HG03457 (cell line): ENCODE measurements around the gene ACOX3.

Source experiments
- ATAC-seq: cut with Tn5 transposase; IDR thresholded peaks from one replicate; pipeline ENCODE4 v1.9.1; 2021; ENCODE audit warnings: moderate number of reproducible peaks; ENCODE audit not compliant: unreplicated experiment

ACOX3 gene

GRCh38 chr4:8376361-8377102 is 64.0 kb downstream of the ACOX3 start:
- no peak for ATAC-seq

DNA sequence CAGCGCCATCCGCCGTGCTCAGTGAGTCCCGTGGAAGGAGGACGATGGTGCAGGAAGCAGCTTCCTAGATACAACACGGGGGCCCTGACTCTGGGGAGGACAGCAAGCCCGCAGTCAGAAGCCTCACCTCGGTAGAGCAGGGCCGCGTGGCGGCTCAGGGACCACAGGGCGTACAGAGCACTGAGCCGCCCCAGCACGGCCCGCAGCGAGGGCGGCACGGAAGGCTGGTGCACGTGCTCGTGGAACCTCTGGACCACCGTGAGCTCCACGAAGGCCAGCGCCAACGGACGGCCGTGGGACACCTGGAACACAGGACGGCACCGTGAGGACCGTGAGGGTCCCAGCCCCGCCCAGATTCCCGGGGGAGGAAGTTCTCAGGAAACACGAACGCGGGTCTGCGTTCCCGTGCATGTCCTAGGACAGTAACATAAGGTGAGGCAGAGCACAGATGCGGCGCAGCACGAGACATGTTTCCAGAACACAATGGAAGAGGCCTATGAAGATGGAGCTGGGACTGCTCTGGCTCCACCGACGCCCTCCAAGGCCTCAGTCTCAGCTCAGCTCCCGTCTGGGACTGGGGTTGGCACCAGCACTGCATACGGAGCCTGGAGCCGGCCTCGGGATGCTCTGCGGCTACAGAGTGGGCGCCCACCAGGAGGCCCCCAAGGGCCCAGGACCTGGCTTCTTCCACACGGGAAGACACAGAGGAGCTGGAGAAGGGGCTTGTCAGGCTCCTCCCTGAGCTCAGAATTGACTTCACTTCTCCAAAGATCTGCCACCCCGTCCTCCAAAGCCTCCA is 65.5 kb downstream of the ACOX3 start:
- no peak for ATAC-seq

- ATAC-seq, result no peak
These were observed 66.5 kb downstream of the ACOX3 start for GRCh38 chr4:8373973-8374545.

- ATAC-seq, result no peak
These were observed 67.1 kb downstream of the ACOX3 start for GRCh38 chr4:8373270-8373972.

DNA sequence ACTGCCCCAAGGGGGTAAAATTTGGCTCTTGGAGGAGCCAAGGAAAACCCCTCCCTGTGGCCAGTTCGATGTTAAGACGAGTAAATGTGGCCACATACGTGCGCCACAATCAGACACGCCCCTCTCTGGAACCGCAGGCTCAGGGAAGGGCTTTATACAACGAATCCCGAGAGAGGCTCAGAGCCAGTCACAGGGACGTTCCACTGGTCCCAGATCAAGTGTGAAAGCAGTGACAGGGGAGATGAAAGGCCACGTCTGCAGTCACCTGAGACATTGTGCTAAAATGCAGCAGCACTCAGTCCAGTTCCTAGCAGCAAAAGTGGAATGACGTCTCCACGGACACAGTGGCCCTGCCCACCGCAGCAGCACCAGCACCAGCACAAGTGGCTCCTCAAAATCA is 68.0 kb downstream of the ACOX3 start:
- no peak for ATAC-seq

DNA sequence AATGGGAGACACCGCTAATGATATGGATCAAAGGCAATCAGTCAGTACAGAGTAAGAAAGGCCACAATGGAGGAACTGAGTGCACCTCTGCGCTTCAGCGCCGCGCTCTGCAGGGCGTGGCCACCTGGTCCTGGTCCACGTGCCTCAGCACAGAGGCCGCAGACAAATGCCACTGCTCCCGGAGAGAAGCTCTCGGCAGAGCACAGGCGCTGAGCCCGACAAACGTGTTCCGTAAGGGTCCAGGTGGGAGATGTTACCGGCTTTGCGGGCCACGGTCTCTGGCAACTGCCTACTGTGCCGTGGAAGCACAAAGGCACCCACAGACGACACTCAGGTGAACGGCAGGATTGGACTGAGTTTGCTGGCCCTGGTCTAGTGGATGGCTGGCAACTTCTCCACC is 68.9 kb downstream of the ACOX3 start:
- no peak for ATAC-seq

- ATAC-seq, result no peak
These were observed 69.5 kb downstream of the ACOX3 start for GRCh38 chr4:8370835-8371595.

- ATAC-seq, result no peak
These were observed 70.3 kb downstream of the ACOX3 start for GRCh38 chr4:8370106-8370787.

GRCh38 chr4:8369426-8370105 is 71.0 kb downstream of the ACOX3 start:
- no peak for ATAC-seq

DNA sequence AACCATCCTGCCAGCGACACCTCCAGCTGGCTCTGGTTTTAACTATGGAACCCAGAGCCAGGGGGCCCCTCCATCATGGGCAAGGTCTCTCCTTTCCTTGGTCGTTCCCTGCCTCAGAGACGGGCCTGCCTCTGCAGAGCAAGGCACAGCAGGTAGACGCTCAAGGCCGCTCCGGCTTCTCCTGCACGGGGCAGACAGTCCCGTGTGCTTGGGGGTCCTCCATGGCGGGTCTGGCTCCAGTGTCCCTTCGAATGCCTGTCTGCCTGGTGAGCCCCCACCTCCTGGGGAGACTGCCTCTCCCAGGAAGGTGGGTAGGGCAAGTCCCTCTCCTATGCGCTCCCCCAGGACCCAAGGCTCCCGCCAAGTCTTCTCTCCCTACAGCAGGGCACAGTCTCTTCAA is 71.5 kb downstream of the ACOX3 start:
- no peak for ATAC-seq

GRCh38 chr4:8368061-8368481 is 72.5 kb downstream of the ACOX3 start:
- ATAC-seq, result no peak

GRCh38 chr4:8366601-8367000 is 73.9 kb downstream of the ACOX3 start:
- ATAC-seq, result no peak

DNA sequence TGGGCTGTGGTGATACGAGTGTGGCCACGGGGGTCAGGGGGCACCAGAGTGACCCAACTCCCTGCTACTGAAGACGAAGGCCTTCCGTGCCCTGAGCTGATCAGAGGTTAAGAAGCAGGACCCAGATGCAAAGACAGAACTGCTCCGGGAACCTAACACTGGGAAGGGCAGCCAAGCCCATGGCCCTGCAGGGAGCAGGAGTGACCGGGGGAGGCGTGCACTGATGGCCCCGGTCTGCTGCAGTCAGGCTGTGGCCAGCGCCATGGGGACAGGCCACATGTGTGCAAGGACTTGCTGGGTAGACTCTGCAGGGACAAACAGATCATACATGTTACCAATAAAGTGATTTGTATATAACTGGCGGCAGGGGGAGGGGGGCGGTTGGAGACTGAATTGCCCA is 74.6 kb downstream of the ACOX3 start:
- no peak for ATAC-seq

GRCh38 chr4:8365353-8365752 is 75.2 kb downstream of the ACOX3 start:
- no peak for ATAC-seq

- no peak for ATAC-seq
These were observed 75.6 kb downstream of the ACOX3 start for GRCh38 chr4:8364848-8365350.

GRCh38 chr4:8364141-8364540 is 76.4 kb downstream of the ACOX3 start:
- ATAC-seq, result no peak

GRCh38 chr4:8362483-8362882 is 78.0 kb downstream of the ACOX3 start:
- no peak for ATAC-seq

DNA sequence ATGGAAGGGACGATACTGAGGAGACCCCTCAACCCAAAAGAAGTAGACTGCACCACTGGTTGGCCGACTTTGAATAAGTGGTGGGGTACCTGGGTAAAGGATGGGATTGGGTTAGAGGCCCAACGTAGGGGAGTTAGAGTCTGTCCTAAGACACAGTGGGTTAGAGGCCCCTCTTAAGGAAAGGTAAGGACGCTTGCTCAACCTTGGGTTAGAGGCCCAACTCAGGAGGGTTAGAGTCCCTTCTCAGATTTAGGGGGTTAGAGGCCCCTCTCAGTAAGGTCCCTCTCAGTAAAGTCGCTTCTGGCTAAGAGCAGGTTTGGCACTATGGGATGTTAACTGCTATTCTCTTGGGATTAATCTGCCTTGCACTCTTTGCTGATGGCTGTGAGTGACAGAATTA is 81.3 kb downstream of the ACOX3 start:
- ATAC-seq, result no peak

GRCh38 chr4:8356856-8357255 is 83.7 kb downstream of the ACOX3 start:
- no peak for ATAC-seq
